AG04450 (cell line): ENCODE data around the gene PES1. TPM values are rescaled to one million over a fixed set of nuclear protein-coding genes. Genes with fewer than 3 reads are reported as not detected.

Source experiments
- CTCF ChIA-PET: fragments of 300-600, 350-600 bp; formaldehyde crosslinking; extraction: SDS; loops from one replicate; lab custom pipeline; 2022; ENCODE audit warnings: antibody characterized with exemption, inconsistent platforms; lab: Charles Lee
- POLR2A ChIA-PET: fragments of 350-600 bp; formaldehyde crosslinking; extraction: SDS; loops from one replicate; lab custom pipeline; 2021; ENCODE audit warnings: antibody characterized with exemption, inconsistent platforms; lab: Yijun Ruan, JAX
- DNase-seq: peaks from one replicate; pipeline ENCODE4 v3.0.0-alpha.2; 2011; ENCODE audit warnings: low read depth, low spot score
- H3K27ac ChIP-seq: one replicate; pipeline ENCODE4 v1.5.1; 2012; ENCODE audit warnings: low read depth, low read length, control low read depth
- H3K27me3 ChIP-seq: one replicate; pipeline ENCODE4 v1.6.0; 2012; ENCODE audit warnings: low read length; ENCODE audit not compliant: control insufficient read depth, insufficient read depth
- H3K4me3 ChIP-seq: 2 replicates; pipeline ENCODE4 v1.5.1; 2011; ENCODE audit warnings: mild to moderate bottlenecking, low read depth, low read length, control low read depth
- H3K9me3 ChIP-seq: 2 replicates; pipeline ENCODE4 v1.5.1; 2012; ENCODE audit warnings: low read length; ENCODE audit not compliant: control insufficient read depth, insufficient read depth
- polyA plus RNA-seq: library from polyadenylated mRNA; depleted of rRNA; stranded (reverse); fragments of >200 nt; gene quantifications from 2 replicates; pipeline ENCODE4 v1.2.3, GENCODE V29; 2011
- TF ChIP-seq, protein P1 (sequence below): IDR thresholded peaks from 2 replicates; pipeline ENCODE4 v1.5.1; 2011; ENCODE audit warnings: low read depth, low read length, control low read depth, inconsistent platforms

The PES1 gene
- polyA plus RNA-seq, 1 experiment, result 70.2 TPM

DNA sequence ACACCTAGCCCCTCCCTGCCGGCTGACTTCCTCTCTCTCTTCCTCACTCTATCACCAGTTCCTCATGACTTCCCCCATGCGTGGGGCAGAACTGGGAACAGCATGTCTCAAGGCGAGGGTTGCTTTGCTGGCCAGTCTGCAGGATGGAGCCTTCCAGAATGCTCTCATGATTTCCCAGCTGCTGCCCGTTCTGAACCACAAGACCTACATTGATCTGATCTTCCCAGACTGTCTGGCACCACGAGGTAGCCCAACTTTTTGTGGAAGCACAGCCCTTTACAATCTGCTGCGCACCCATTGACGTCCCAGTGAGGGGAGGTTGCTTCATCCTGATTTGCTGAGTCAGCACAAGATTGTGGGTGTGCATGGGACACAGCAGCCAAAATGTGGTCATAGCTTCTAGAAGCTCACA, 23.8 kb upstream of the PES1 start:
- Histone ChIP-seq H3K9me3 (no peaks in the 10 kb centered on the region), H3K4me3 (no peak overlapping the region), H3K27ac (no peak overlapping the region), H3K27me3 (no peaks in the 10 kb centered on the region)
- ChIA-PET CTCF (interaction anchor here (1.0 kb wide), 1 partner anchor 19 kb away, joined by 4 read pairs; no protein-coding TSS in a partner anchor), POLR2A (no interaction called here)
- TF ChIP-seq, protein P1, sequence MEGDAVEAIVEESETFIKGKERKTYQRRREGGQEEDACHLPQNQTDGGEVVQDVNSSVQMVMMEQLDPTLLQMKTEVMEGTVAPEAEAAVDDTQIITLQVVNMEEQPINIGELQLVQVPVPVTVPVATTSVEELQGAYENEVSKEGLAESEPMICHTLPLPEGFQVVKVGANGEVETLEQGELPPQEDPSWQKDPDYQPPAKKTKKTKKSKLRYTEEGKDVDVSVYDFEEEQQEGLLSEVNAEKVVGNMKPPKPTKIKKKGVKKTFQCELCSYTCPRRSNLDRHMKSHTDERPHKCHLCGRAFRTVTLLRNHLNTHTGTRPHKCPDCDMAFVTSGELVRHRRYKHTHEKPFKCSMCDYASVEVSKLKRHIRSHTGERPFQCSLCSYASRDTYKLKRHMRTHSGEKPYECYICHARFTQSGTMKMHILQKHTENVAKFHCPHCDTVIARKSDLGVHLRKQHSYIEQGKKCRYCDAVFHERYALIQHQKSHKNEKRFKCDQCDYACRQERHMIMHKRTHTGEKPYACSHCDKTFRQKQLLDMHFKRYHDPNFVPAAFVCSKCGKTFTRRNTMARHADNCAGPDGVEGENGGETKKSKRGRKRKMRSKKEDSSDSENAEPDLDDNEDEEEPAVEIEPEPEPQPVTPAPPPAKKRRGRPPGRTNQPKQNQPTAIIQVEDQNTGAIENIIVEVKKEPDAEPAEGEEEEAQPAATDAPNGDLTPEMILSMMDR, result no peak
- DNase-seq, result no peak

DNA sequence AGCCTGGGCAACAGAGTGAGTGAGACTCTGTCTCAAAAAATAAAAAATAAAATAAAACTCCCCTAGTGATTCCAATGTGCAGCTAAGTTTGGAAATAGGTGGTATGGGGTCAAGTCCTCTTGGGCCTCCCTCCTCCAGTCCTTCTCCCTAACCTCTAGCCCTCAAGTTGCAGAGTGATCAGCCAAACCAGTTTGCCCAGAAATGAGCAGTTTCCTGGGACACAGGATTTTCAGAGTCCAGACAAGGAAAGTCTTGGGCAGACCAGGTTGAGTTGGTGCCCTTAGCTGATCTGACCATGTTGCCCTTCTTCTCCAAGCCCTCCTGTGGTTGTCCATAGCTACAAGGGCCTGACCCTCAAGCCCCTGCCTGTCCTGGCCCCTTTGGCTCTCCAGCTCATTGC, 23.2 kb upstream of the PES1 start:
- ChIA-PET CTCF (interaction anchor here (1.0 kb wide), 1 partner anchor 20 kb away, joined by 4 read pairs; no protein-coding TSS in a partner anchor), POLR2A (no interaction called here)
- no peak for DNase-seq
- TF ChIP-seq, protein P1, result no peak
- Histone ChIP-seq H3K4me3 (no peak overlapping the region), H3K9me3 (no peaks in the 10 kb centered on the region), H3K27me3 (no peaks in the 10 kb centered on the region), H3K27ac (no peak overlapping the region)

DNA sequence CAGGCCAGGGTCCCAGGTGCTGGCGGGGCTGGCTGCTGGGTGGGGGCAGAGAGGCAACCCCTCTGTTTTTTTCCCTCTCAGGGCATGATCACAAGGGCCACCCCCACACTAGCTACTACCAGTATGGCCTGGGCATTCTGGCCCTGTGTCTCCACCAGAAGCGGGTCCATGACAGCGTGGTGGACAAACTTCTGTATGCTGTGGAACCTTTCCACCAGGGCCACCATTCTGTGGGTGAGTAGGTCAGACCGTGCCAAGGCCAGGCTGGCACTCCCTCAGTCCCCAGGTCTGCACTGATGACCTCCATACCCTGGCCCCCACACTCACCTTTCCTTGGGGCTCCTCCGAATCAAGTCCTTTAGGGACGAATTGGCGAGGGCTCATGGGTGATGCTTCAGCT, 22.6 kb upstream of the PES1 start:
- H3K9me3 ChIP-seq, result no peaks in the 10 kb centered on the region
- TF ChIP-seq, protein P1, result no peak
- POLR2A ChIA-PET, result no interaction called here
- DNase-seq, result no peak
- no peak overlapping the region for H3K4me3 ChIP-seq
- CTCF ChIA-PET, result no interaction called here
- no peak overlapping the region for H3K27ac ChIP-seq
- H3K27me3 ChIP-seq, result no peaks in the 10 kb centered on the region

DNA sequence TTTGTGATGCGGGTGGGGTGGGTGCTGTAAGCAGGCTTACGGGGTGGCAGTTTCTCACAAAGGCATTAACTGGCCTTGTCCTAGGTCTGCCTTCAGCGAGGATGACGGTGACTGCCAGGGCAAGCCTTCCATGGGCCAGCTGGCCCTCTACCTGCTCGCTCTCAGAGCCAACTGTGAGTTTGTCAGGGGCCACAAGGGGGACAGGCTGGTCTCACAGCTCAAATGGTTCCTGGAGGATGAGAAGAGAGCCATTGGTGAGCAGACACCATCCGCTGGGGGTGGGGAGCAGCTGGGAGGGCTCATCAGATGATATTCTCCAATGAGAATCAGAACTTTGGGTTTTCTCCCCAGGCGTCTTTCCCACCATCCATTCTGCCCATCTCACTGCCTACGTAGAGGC, 21.1 kb upstream of the PES1 start:
- Histone ChIP-seq H3K27ac (no peak overlapping the region), H3K9me3 (no peaks in the 10 kb centered on the region), H3K4me3 (no peak overlapping the region), H3K27me3 (no peaks in the 10 kb centered on the region)
- POLR2A ChIA-PET, result no interaction called here
- DNase-seq, result no peak
- TF ChIP-seq, protein P1, result no peak
- CTCF ChIA-PET, result interaction anchor here (0.6 to 0.9 kb wide), 3 partner anchors 21 to 307 kb away, joined by 3 read pairs; no protein-coding TSS in a partner anchor

DNA sequence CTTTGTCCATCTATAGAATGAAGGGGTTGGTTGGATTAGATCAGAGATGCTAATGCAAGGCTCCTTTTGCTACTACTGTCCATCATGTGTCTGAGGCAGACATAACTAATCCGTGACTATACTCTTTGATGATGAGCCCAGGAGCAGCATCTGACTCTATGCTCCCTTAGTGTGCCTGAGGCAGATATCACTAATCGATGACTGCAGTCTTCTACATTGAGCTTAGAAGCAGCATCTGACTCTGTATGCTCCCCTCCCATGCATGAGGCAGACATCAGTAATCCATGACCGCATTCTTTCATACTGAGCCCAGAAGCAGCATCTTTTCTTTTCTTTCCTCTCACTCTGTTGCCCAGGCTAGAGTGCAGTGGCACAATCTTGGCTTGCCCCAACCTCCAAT, 19.5 kb upstream of the PES1 start:
- Histone ChIP-seq H3K9me3 (no peaks in the 10 kb centered on the region), H3K4me3 (no peak overlapping the region), H3K27me3 (no peaks in the 10 kb centered on the region), H3K27ac (no peak overlapping the region)
- POLR2A ChIA-PET, result no interaction called here
- CTCF ChIA-PET, result no interaction called here
- TF ChIP-seq, protein P1, result no peak
- no peak for DNase-seq
